ENCODE results near the gene UGT1A6. TPM values are rescaled to one million over a fixed set of nuclear protein-coding genes. Genes with fewer than 3 reads are reported as not detected.

Gene UGT1A6
- total RNA-seq, 4 donors from 2014 or later: 0.82 TPM; not detected in 3

DNA sequence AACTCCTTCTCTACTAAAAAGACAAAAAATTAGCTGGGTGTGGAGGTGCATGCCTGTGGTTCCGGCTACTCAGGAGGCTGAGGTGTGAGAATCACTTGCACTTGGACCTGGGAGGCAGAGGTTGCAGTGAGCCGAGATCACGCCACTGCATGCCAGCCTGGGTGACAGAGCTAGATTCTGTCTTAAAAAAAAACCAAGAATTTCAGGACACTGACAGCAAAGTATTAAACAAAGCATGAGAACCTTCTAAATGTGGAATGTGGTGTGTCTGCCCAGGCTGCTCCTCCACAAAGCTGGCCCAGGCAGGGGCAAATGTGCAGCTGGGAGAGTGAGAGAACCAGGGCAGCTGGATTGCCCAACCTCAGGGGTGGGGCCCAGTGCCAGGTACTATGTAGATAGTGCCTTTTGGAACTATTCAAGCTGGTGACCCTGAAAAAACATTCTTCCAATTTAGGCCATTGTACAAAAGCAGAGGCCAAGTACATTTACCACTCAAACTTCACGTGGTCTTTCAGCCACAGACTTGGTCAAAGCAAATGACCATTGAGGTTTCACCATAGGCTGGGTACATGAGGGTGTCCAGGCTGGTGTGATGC, 13.3 kb downstream of the UGT1A6 start:
- ATAC-seq (ENCODE audit: low FRiP score) (no peak), DNase-seq (ENCODE audit: low spot score) (no peak)
- TF ChIP-seq, protein P1, sequence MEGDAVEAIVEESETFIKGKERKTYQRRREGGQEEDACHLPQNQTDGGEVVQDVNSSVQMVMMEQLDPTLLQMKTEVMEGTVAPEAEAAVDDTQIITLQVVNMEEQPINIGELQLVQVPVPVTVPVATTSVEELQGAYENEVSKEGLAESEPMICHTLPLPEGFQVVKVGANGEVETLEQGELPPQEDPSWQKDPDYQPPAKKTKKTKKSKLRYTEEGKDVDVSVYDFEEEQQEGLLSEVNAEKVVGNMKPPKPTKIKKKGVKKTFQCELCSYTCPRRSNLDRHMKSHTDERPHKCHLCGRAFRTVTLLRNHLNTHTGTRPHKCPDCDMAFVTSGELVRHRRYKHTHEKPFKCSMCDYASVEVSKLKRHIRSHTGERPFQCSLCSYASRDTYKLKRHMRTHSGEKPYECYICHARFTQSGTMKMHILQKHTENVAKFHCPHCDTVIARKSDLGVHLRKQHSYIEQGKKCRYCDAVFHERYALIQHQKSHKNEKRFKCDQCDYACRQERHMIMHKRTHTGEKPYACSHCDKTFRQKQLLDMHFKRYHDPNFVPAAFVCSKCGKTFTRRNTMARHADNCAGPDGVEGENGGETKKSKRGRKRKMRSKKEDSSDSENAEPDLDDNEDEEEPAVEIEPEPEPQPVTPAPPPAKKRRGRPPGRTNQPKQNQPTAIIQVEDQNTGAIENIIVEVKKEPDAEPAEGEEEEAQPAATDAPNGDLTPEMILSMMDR (IDR thresholded peaks at IDR 0.05): no peak

DNA sequence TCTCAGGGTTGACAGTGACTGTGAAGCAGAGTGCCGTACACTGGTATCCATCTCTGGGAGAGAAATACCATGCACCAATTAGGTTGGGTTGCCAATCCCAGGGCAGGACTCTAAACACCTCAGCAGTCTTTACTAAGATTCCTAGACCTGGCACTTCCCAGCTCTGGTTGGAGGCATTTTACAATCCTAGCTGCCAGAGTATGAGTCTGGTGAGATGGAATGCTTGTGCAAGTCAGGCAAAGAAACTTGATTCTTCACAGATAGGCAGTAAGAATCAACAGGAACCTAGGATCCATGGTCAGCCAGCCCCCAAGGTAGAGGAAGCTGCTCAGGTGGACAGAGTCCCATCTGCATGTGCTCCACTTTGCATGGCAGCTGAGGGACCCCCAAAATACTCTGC, 14.0 kb downstream of the UGT1A6 start:
- no peak for DNase-seq (ENCODE audit: low spot score)
- TF ChIP-seq, protein P1 (IDR thresholded peaks at IDR 0.05): no peak
- no peak for ATAC-seq (ENCODE audit: low FRiP score)

- DNase-seq (ENCODE audit: low spot score): no peak
- TF ChIP-seq, protein P1 (IDR thresholded peaks at IDR 0.05): no peak
- ATAC-seq (ENCODE audit: low FRiP score): no peak
These were observed 15.4 kb downstream of the UGT1A6 start for GRCh38 chr2:233707940-233708644.

GRCh38 chr2:233708942-233709341, 16.3 kb downstream of the UGT1A6 start:
- ATAC-seq (ENCODE audit: low FRiP score) (no peak), DNase-seq (ENCODE audit: low spot score) (no peak)
- TF ChIP-seq, protein P1 (IDR thresholded peaks at IDR 0.05): no peak

DNA sequence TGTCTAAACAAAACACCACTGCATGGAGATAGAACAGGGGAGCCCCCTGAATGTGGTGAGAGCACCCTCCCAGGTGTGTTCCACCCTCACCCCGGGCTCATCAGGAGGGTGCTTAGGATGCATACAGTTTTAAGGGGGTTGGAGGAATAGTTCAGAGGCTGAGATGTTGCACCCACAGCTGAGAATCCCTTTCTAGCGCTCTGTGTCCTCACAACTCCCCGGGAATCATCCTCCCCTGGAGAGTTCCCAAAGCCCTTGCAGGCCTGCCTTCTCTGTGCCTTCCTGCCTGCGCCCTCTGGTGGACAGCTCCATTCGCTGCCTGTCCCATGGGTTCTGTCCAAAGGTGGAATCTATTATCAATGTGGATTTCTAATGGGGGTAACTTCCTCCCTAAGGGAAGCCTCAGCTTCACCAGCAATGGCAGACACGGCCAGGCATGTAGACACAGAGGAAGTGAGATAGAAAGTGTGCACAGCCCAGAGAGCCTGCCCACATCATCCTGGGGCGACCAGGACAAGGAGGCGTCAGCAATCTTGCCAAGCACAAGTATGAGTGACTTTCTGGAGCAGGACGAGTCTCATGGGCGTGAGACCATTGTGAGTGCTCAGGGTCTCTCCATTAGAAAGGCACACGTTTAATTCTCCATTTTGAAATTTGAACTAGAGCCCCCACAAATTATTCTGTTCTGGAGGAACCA, 18.8 kb downstream of the UGT1A6 start:
- DNase-seq (ENCODE audit: low spot score) (peak; percentile 70), ATAC-seq (ENCODE audit: low FRiP score) (peak; percentile 72)
- TF ChIP-seq, protein P1 (IDR thresholded peaks at IDR 0.05): peak in 1 of 3 donors; percentile 7

GRCh38 chr2:233712611-233713261, 20.0 kb downstream of the UGT1A6 start, which contains the start of gene UGT1A5:
UGT1A5 (plus strand) TSS chr2:233712907; CDS start chr2:233712992, 85 bp downstream.
- no peak for DNase-seq (ENCODE audit: low spot score)
- TF ChIP-seq, protein P1 (IDR thresholded peaks at IDR 0.05): no peak
- ATAC-seq (ENCODE audit: low FRiP score): no peak

Data from omental fat pad (tissue), 4 donors.